Left kidney (tissue), 2 donors: ENCODE data around the gene SCN2B. TPM values are rescaled to one million over a fixed set of nuclear protein-coding genes. Genes with fewer than 3 reads are reported as not detected.
"Not testable (repeated sequence)": the region's sequence is repeated elsewhere in the genome, so short reads cannot be mapped to it uniquely, and the experiment has no call there.

Source experiments
- DNase-seq: peaks from one replicate; pipeline ENCODE4 v3.0.0-alpha.2; 2013
- polyA plus RNA-seq: library from polyadenylated mRNA; unstranded; fragments of 120-200 nt; gene quantifications from one replicate; pipeline ENCODE4 v1.2.1, GENCODE V29; 2013; ENCODE audit not compliant: insufficient read length

Gene SCN2B
- polyA plus RNA-seq, 1 donor, result 3.0 TPM

DNA sequence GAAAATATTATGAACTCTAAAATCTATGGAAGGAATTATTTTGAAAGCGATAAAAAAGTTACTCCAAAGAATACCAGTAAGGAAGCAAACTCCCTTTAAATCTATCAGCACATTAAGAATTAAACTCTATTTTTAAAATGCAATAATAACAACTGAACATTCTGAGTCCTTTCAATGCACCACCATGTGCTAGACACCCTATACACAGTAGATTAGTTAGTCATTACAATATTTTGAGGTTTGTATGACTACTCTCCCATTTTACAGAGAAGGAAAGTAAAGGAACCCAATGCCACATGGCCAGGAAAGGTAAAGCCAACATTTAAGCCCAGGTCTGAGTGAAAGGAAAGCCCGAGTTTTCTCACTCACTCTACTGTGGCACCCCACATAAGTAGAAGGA lies 30.6 kb upstream of the SCN2B start:
- DNase-seq, result no peak

DNA sequence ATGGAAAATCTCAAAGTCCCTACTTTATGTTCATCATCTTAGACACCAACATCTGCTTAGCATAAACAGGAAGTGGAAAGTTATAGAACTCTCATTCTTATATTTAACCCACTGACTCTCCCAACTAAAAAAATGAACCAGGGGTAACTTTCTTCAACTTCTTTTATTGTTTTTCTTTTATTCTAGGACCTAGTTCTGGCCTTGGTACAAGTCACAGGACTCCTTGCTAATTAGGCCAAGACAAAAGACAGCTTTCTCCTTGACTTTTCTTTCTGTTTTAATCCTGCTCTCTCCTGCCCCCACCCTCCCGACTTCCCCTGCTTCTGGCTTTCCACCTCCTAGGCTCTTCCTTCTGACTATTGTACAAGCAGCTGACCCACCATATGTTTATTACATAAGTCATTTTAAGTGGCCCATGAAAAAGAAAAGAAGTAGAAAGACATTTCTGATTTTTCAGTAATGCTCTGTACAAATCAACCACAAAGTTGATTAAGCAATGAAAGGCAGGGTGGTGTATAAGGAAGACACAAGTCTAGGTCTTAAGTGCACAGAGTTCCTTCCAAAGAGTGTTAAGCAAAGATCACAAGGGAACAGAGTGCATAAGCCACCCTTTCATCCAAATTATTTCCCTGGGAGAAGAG lies 30.1 kb upstream of the SCN2B start:
- DNase-seq, result peak; percentile 24

DNA sequence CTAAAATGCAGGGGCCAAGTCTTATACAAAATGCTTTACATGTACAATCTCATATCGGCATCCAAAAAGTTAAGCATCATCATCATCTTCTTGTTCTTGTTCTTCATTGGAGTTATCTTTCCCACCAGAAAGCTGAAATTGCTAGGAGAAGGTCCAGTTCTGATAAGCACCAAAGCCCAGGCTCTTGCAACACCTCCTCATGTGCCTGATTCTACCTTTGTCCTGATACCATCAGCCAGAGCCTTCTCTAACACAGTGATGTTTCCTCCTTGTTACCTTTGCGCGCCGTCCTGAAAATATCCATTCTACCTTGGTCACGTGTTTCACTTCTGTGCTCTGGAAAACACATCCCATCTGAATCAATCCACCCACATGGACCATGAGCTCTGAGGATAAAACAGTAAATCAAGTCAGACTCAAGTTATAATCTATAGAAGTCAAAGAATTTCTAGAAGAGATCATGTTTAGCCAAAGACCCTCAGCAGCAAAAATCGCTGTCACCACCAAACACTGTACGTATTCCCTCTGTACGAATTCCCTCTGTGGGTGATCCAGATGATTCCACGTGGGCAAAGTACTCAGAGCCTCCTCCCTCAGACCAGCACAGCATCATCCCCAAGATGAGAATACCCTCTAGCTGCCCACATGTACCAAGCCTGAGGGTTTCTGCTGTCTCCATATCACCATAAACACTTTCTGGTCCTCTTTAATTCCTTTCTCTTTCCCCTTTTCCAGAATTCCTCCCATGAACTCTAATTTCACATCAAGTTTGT lies 29.4 kb upstream of the SCN2B start:
- no peak for DNase-seq

DNA sequence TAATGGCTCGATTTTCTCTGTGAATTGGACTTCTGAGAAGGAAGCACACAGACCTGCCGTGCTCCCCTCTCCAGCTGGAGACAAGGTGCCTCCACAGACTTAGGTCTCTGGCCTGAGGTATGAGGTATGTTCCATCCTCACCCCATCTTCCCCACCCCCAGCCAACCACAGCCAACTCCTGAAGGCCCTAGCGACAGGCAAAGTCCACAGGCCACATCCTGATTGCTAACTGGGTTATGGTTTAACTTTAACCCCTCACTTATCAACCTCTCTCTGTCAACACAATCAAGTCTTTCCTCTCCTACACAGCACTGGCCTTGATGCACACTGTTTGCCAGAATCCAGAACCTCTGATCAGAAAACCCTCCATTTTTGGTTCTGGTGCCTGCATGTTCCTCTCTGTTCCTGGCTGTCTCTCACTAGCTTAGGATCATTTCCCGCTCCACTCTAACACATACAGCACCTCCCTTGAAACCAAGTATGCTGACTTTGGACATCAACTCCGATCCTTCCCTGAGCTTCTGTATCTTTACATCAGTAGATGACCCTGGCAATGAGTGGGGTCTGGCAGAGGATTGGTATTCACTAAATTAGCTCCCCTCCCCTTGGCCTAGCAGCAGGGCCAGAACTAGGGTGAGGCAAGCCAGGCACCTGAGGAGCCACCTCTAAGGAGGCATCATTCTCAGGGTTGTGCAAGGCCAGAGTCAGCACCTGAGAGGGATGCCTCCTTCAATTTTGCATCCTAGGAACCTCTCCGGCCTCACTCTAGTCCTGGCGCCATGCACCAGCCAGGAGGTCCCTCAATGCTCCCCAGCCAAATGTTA lies 26.4 kb upstream of the SCN2B start:
- no peak for DNase-seq

- no peak for DNase-seq
Observed at GRCh38 chr11:118201966-118202365, 25.5 kb upstream of the SCN2B start.

DNA sequence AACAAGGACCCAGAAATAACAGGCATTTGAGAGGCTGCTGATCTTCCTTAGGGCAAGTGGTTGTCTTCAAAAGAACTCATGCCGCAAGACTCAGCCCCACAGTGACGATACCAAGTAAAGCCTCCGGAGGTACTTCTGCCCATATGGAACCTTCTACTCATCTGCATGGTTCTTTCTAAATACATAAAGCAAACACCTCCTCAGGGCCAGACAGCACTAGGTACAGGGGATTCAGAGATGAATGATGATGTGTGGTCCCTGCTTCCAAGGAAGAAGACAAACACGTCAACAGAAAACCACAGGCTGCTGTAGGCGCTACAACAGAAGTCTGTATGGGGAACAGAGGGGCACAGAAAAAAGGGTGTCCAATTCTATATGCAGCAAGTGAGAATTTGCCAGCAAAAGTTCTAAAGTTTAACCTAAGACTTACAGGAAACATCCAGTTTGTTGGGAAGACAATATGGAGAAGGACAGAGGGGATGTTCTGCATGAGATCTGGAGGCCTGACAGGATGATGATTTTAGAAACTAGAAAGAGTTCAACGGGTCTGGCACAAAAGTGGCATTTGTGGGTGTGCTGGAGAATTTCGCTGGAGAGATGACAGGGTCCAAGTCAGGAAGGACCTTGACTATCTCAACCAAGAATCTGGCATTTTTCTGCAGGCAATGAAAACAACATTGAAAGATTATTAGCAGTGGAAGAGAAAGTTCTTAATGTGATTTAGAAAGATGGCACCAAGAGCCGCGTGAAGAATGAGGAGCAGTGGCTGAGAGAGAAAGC lies 24.7 kb upstream of the SCN2B start:
- DNase-seq, result no peak

GRCh38 chr11:118200497-118200896 lies 24.1 kb upstream of the SCN2B start:
- no peak for DNase-seq

DNA sequence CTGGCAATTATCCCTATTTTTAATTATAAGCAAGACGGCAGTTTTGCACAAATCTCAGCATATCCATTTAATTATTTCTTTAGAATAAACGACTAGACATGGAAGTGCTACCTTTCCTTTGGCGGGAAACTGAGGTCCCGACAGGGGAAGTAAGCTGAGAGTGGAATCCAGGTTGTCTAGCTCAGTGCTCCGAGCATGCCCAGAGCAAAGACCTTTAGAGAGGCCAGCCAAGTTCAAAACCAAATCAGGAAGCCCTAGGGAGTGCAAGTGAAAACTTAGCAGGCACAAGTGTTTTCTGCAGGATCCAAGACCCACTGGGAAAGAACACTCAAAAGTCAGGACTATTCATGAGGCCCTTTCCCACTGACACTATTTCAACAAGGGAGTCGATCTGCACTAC lies 22.7 kb upstream of the SCN2B start:
- no peak for DNase-seq

GRCh38 chr11:118198370-118198769 lies 21.9 kb upstream of the SCN2B start:
- DNase-seq, result peak; percentile 46

DNA sequence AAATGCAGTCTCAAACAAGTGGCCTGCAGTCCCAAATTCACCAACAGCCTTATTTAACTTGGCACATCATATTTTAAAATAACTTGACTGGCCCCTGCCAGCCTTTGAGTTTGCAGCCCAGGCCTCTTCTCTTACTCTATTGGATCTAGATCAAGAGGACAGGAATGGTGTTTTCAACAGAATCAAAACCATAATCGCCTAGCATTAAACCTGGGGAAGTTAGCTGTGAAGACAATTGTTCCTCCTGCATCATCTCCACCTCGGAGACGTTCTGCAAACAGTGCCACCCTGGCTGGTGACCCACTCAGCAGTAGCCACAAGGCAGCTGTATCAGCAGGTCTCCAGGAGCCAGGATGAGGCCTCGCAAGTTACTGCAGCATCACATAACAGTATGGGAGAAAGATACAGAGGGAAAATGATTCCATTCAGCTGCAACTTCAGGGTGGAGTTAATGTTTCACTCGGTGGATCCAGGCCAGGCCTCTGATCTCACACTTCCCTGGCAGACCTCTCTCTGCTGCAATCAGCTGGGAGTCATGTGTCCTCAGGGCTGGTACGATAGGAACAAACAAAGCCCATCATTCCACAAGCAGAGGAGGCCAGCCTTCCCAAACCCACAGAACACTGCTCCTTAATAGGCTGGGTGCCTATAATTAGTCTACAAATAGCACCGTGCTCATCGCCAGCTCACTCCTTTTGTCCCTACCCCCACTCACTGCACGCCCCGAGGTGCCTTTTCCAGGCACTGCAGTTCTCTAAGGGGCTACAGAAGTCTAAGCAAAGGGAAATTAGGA lies 18.6 kb upstream of the SCN2B start:
- DNase-seq, result no peak

GRCh38 chr11:118193910-118194566 lies 17.6 kb upstream of the SCN2B start:
- no peak for DNase-seq

GRCh38 chr11:118192817-118193216 lies 16.4 kb upstream of the SCN2B start:
- not testable (repeated sequence) for DNase-seq

DNA sequence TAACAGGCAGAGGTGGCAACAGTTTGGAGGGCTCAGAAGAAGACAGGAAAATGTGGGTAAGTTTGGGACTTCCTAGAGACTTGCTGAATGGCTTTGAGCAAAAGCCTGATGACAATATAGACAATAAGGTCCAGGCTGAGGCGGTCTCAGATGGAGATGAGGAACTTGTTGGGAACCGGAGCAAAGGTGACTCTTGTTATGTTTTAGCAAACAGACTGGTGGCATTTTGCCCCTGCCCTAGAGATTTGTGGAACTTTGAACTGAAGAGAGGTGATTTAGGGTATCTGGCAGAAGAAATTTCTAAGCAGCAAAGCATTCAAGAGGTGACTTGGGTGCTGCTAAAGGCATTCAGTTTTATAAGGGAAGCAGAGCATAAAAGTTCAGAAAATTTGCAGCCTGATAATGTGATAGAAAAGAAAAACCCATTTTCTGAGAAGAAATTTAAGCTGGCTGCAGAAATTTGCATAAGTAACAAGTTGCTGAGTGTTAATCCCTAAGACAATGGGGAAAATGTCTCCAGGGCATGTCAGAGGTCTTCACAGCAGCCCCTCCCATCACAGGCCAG lies 14.6 kb upstream of the SCN2B start:
- not testable (repeated sequence) for DNase-seq

DNA sequence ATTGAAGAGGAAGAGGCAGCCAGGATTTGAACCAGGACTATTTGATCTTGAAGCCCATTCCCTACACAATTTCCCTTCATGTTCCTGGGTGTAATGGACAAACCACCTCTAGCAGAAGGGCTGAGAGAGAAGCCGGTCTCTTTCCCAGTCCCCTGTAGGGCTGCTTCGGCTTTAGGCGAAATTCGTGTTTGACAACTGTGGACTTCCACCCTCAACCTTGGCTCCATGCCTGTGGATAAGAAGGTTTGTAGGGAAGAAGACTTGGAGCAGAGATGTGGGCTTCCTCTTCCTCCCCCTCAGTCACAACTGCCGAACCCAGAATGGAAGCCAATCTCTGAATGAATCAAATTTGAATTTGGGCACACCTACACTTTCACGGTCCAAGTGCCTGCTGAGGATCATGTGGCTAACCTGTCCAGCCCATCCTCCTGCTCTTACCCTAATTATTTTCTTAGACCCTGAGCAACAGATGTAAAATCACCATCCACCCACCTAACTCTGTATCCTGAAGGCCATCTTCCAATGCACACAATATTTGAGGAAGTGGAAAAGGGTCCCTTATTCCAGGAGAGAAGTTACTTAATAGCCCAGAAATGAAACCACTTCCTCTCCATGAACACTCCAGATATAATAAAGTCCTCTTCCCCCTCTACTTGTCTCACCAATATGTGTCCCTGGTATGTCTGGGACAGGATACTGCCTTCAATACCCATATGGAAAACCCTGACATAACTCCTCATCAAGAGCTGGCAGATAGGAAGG lies 10.1 kb upstream of the SCN2B start:
- DNase-seq, result no peak

DNA sequence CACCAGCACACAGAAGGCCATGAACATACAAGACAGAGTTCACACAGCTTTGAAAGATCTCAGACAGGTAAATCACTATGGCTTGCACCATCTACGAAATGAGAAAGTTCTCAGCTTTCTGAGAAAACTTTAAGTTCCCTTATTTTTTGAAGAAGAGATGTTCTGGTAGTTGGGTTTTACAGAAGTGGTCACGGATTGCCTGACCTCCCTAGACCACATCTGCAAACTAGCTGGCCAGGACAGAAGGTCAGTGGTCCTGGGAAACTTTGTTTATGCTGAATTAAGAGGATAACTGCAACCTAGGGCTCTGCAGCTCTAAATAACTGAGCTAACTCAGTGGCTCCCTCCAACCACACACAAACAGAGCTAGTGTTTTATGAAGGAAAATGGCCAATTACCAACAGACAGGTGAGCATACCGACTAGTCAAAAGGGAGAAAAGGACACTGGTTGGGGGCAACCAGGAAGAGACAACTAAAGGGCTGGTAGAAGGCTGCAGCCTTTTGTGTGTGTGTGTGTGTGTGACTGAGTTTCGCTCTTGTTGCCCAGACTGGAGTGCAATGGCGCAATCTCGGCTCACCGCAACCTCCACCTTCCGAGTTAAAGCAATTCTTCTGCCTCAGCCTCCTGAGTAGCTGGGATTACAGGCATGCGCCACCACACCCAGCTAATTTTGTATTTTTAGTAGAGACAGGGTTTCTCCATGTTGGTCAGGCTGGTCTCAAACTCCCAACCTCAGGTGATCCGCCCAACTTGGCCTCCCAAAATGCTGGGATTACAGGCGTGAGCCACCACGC lies 8.5 kb upstream of the SCN2B start:
- DNase-seq, result no peak

- DNase-seq, result not testable (repeated sequence)
Observed at GRCh38 chr11:118183691-118184090, 7.3 kb upstream of the SCN2B start.

DNA sequence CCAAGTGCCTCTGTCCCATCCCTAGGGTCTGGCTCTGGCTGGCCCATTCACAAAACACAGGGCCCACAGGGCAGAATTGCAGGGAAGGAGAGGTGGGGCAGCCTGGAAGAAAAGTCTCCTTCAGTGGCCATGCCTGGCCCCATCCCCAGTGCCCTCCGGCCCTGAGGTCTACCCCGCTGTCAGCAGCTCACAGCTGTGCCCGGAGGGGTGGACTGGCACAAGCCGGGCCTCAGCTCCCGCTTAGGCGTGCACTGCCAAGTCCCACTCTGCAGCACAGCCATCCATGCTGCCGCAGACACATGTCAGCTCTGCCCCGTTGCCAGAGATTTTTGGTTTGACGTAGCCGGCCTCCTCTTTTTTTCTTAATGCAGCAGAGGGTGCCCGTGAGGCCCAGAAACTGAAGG lies 3.9 kb upstream of the SCN2B start:
- DNase-seq, result peak; percentile 73

DNA sequence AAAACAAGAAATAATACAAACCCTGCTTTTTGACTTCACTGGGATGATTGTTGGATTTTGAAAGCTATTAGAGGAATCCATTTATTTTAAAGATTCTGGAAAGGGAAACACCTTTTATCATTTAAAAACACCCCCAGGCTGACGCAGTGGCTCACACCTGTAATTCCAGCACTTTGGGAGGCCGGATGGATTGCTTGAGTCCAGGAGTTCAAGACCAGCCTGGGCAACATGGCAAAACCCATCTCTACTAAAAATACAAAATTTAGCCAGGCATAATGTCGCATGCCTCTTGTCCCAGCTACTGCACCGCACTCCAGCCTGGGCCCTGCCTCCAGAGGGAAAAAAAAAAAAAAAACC lies 317 bp upstream of the SCN2B start:
- DNase-seq, result no peak
